GM12872 (cell line): ENCODE data around the gene C22orf15.

ENCODE experiments used
- TF ChIP-seq, protein P1 (sequence below): IDR thresholded peaks from 3 replicates; pipeline ENCODE4 v1.5.1; 2011; ENCODE audit warnings: low read depth, mild to moderate bottlenecking, low read length, moderate library complexity; ENCODE audit not compliant: insufficient read depth

The C22orf15 gene

DNA sequence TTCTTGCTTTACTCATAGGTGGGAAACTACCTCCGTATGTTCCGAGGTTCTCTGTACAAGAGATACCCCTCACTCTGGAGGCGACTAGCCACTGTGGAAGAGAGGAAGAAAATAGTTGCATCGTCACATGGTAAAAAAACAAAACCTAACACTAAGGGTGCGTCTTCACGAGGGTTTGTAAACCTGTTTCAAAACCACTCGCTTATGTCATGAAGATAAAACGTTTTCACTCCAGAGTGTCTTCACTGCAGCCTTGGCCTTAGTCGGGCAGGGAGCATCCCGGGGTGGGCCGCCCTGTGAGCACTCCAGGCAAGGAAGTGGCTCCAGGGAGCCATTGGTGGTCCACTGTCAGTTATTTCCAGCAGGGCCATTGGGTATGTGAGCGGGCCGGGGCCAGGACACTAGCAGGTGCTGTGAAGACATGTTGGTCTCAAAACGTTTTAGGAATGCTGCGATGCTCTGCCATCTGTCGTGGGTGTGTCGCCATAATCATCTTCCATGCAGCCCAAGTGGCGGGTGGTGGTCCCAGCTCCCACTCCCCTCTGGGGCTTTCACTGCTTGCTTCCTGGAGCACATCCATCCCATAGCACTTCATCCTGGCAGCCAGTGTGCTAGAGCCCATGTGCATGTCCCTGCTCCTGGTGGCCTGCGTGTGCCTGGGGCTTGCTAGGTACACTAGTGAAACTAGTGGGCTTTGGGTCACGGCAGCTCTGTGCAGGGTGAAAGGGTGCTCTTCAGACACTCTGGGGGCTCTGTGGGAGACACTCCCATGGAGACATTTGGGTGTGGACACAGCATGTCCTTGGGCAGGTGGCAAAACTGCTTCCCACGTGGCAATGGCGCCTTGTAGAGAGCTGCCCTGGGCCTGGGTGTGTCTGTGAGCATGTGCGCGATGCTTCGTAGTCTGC lies 29.2 kb downstream of the C22orf15 start:
- TF ChIP-seq, protein P1, sequence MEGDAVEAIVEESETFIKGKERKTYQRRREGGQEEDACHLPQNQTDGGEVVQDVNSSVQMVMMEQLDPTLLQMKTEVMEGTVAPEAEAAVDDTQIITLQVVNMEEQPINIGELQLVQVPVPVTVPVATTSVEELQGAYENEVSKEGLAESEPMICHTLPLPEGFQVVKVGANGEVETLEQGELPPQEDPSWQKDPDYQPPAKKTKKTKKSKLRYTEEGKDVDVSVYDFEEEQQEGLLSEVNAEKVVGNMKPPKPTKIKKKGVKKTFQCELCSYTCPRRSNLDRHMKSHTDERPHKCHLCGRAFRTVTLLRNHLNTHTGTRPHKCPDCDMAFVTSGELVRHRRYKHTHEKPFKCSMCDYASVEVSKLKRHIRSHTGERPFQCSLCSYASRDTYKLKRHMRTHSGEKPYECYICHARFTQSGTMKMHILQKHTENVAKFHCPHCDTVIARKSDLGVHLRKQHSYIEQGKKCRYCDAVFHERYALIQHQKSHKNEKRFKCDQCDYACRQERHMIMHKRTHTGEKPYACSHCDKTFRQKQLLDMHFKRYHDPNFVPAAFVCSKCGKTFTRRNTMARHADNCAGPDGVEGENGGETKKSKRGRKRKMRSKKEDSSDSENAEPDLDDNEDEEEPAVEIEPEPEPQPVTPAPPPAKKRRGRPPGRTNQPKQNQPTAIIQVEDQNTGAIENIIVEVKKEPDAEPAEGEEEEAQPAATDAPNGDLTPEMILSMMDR = no peak

DNA sequence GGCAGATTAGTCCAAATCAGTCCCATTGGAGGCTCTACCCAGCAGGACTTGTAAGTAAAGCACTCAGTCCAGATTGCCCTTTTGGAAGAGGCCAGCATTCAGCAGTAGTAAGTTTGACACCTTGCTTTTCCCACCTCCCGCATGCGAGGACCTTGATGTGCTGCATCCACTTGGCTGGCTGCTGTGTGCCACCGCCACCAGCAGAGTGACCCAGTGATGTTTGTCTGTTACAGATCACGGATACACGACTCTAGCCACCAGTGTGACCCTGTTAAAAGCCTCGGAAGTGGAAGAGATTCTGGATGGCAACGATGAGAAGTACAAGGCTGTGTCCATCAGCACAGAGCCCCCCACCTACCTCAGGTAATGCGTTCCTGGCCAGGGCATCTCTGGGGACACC lies 30.5 kb downstream of the C22orf15 start:
- TF ChIP-seq, protein P1 = 0 out of 3 replicates have a peak, but pooled peaks have one; percentile 19

DNA sequence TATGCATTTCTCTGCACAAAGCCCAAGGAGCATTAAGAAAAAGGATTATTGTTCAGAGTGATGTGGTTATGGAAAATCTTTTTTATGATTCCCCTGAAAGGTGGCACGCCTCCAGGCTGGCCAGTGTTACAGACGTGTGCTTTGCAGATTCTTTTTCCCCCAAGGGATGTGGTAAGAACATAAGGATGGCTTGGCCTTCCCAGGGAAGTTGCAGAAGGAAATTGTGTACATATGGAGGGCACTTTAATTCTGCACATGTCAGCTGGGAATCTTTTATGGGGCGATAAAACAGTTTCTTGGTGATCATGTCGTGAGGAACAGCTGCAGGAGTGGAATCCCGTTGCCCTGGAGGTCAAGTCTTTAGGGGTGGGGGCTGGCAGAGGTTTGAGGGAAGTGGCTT lies 33.7 kb downstream of the C22orf15 start:
- TF ChIP-seq, protein P1 = no peak

DNA sequence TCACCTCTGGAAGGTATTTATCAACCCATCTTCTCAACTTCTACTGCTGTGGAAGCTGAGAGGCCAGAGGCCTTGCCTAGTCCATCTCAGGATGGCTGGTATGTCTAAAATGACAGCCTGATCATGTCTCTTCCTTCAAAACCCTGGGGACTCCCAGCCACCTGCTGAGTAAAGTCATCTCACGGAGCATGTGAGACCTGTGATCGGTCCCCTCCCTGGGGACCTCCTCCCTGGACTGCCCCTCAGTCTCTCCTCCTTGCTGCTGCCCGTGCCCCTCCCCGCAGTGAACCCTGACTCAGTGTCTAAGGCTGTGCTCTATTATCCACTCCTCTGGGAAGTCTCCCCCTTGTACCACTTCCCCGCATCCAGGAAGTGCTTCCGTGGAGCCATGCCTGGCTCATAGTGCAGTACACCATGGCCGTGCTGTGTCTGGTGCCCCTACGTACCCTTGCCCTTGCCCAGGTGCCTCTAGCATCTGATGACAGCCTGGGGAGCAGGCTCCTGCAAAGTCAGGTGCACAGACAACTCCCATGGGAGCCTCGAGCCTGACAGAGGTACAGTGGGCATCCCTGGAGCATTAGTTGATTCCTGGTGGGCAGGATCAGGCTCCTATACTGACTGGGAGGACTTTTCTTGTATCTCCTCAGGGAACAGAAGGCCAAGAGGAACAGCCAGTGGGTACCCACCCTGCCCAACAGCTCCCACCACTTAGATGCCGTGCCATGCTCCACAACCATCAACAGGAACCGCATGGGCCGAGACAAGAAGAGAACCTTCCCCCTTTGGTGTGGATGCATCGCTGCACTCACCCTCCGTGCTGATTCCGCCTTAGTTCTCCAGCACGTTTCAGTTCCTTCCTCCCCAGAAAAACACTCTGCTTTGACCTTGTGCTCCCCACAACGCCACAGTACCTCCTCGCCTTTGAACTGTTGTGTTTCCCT lies 37.8 kb downstream of the C22orf15 start:
- TF ChIP-seq, protein P1 = no peak

DNA sequence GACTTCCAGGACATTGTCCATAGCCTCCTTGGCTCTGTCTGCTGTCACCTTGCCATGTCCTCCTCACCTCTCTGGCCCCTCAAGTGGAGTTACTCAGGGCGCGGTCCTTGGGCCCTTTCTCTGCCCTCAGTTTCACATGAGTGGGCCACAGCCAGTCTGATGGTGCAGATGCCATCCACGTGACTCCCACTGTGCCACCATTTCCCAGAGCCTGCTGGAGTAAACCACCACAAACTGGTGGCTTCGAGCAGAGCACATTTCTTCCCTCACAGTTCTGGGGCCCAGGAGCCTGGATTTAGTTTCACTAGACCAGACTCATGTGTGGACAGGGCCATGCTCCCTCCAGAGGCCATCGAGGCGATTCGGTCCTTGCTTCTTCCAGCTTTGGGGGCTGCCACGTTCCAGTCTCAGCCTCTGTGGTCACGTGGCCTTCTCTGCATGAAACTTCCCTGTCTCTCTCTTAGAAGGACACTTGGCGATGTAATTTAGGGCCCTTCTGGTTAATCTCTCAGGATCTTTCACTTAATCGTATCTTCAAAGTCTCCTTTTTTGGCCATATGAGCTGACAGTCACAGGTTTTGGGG lies 38.5 kb downstream of the C22orf15 start:
- TF ChIP-seq, protein P1 = no peak

DNA sequence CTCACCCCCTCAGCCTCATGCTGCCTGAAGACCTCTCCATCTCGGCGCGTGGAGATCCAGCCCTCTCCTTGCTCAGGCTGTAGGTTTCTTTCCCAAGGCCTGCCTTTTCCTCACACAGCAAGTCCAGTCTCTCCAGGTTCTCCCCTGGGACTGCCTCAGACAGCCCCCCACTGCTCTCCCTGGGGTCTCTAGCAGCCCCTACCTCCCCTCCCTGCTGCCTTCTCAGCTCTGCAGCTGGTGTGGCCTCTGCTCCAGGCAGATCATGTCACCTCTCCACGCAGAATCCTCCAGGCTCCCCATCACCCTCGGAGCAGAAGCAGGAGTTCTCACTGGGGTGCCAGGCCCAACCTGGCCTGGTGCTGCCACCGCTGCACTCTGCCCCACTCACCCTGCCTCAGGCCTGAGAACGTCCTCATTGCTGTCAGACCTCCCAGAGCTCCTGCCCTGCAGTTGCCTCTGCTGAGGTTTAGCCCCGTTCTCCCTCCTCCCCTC lies 39.1 kb downstream of the C22orf15 start:
- TF ChIP-seq, protein P1 = no peak
